GM23338 (cell line): ENCODE data around the gene PPM1H. TPM values are rescaled to one million over a fixed set of nuclear protein-coding genes. Genes with fewer than 3 reads are reported as not detected.

Experiments used
- ATAC-seq: fragments of 200-7000 bp; cut with Tn5 transposase; 3 replicates; pipeline ENCODE4 v1.9.1; 2020
- DNase-seq: peaks from one replicate; pipeline ENCODE4 v3.0.0-alpha.2; 2015; ENCODE audit warnings: low spot score
- H2AFZ ChIP-seq: fragments of 200-600 bp; sonication (generic); 2 replicates; pipeline ENCODE4 v1.8.0; 2016; ENCODE audit warnings: antibody characterized with exemption, mild to moderate bottlenecking, moderate library complexity
- H3F3A ChIP-seq: fragments of 200-600 bp; sonication (generic); replicated peaks from 2 replicates; pipeline ENCODE4 v1.8.0; 2017; ENCODE audit warnings: antibody characterized with exemption, mixed run types, low read depth
- H3K27ac ChIP-seq: fragments of 200-600 bp; sonication (generic); 2 replicates; pipeline ENCODE4 v1.6.1; 2016; ENCODE audit warnings: low read depth
- H3K27me3 ChIP-seq: fragments of 200-600 bp; sonication (generic); 2 replicates; pipeline ENCODE4 v1.8.0; 2016; ENCODE audit warnings: mild to moderate bottlenecking, mixed run types, moderate library complexity; ENCODE audit not compliant: insufficient read depth
- H3K36me3 ChIP-seq: fragments of 200-600 bp; sonication (generic); 2 replicates; pipeline ENCODE4 v1.8.0; 2016; ENCODE audit warnings: mild to moderate bottlenecking; ENCODE audit not compliant: insufficient read depth
- H3K4me1 ChIP-seq: fragments of 200-600 bp; sonication (generic); 2 replicates; pipeline ENCODE4 v1.8.0; 2016; ENCODE audit warnings: mild to moderate bottlenecking, moderate library complexity; ENCODE audit not compliant: insufficient read depth
- H3K4me2 ChIP-seq: fragments of 200-600 bp; sonication (generic); 2 replicates; pipeline ENCODE4 v1.7.1; 2017; ENCODE audit warnings: mixed run types
- H3K4me3 ChIP-seq: fragments of 200-600 bp; sonication (generic); 2 replicates; pipeline ENCODE4 v1.6.1; 2016; ENCODE audit warnings: mixed run types
- H3K79me2 ChIP-seq: fragments of 200-600 bp; sonication (generic); replicated peaks from 2 replicates; pipeline ENCODE4 v1.8.0; 2017; ENCODE audit warnings: mild to moderate bottlenecking; ENCODE audit not compliant: insufficient read depth
- H3K9me2 ChIP-seq: fragments of 200-600 bp; sonication (generic); 2 replicates; pipeline ENCODE4 v1.8.0; 2017; ENCODE audit not compliant: insufficient read depth
- H4K20me1 ChIP-seq: fragments of 200-600 bp; sonication (generic); replicated peaks from 2 replicates; pipeline ENCODE4 v1.8.0; 2017; ENCODE audit warnings: mild to moderate bottlenecking; ENCODE audit not compliant: insufficient read depth
- H3K27ac Mint-ChIP-seq: 2 replicates; pipeline ENCODE4 v1.8.0; 2020; ENCODE audit warnings: inconsistent platforms, mild to moderate bottlenecking, moderate library complexity, mixed read lengths
- H3K27me3 Mint-ChIP-seq: 3 replicates; pipeline ENCODE4 v1.8.0; 2022; ENCODE audit warnings: low read depth, mild to moderate bottlenecking, moderate library complexity, mixed read lengths, inconsistent platforms; ENCODE audit not compliant: insufficient read depth, poor library complexity
- H3K36me3 Mint-ChIP-seq: 3 replicates; pipeline ENCODE4 v1.8.0; 2021; ENCODE audit warnings: low read depth, mild to moderate bottlenecking, inconsistent platforms, moderate library complexity, mixed read lengths
- H3K4me1 Mint-ChIP-seq: 3 replicates; pipeline ENCODE4 v1.8.0; 2020; ENCODE audit warnings: mild to moderate bottlenecking, inconsistent platforms, mixed read lengths
- H3K4me3 Mint-ChIP-seq: 3 replicates; pipeline ENCODE4 v1.8.0; 2021; ENCODE audit warnings: moderate library complexity, mild to moderate bottlenecking, inconsistent platforms, mixed read lengths
- H3K9me3 Mint-ChIP-seq: 3 replicates; pipeline ENCODE4 v1.8.0; 2020; ENCODE audit warnings: moderate library complexity, mild to moderate bottlenecking, inconsistent platforms, mixed read lengths
- CREB1 ChIP-seq: fragments of 250-450 bp; sonication (Bioruptor Pico); IDR thresholded peaks from 2 replicates; pipeline ENCODE4 v1.5.0; 2020; ENCODE audit warnings: low read depth, mild to moderate bottlenecking, moderate library complexity
- ETS1 ChIP-seq: IDR thresholded peaks from 2 replicates; pipeline ENCODE4 v1.6.1; 2016; ENCODE audit warnings: antibody characterized with exemption
- EZH2phosphoT487 ChIP-seq: fragments of 200-600 bp; sonication (generic); IDR thresholded peaks from one replicate; pipeline ENCODE4 v1.8.1; 2018; ENCODE audit warnings: antibody characterized with exemption; ENCODE audit not compliant: unreplicated experiment
- NANOG ChIP-seq: IDR thresholded peaks from 2 replicates; pipeline ENCODE4 v1.6.1; 2016; ENCODE audit warnings: antibody characterized with exemption, borderline replicate concordance
- POLR2AphosphoS5 ChIP-seq: IDR thresholded peaks from 2 replicates; pipeline ENCODE4 v1.6.1; 2016; ENCODE audit warnings: antibody characterized with exemption, low read depth
- REST ChIP-seq: IDR thresholded peaks from one replicate; pipeline ENCODE4 v1.6.1; 2018; ENCODE audit warnings: antibody characterized with exemption; ENCODE audit not compliant: unreplicated experiment
- STAT1 ChIP-seq: IDR thresholded peaks from one replicate; pipeline ENCODE4 v1.6.1; 2016; ENCODE audit warnings: antibody characterized with exemption; ENCODE audit not compliant: unreplicated experiment
- ZNF114 ChIP-seq: fragments of 250-450 bp; sonication (Bioruptor Pico); IDR thresholded peaks from 2 replicates; pipeline ENCODE4 v1.5.0; 2020; ENCODE audit warnings: mild to moderate bottlenecking, moderate library complexity
- polyA plus RNA-seq: library from polyadenylated mRNA; unstranded; fragments of >200 nt; fragmentation: Nextera tagmentation; extraction: Ambion mirVana; gene quantifications from 2 replicates; pipeline ENCODE4 v1.2.1, GENCODE V29; 2016
- total RNA-seq: library from RNA; depleted of rRNA; stranded (reverse); fragments of >200 nt; shearing (Covaris generic); gene quantifications from 2 replicates; pipeline ENCODE4 v1.2.3, GENCODE V29; 2014

The PPM1H gene
- total and polyA plus RNA-seq, 2 experiments from 2014 or later: 11.4 to 41.2 TPM

- no peak for TF ChIP-seq REST
- no peak for TF ChIP-seq ETS1
- TF ChIP-seq EZH2phosphoT487: no peak
- TF ChIP-seq POLR2AphosphoS5: no peak
- TF ChIP-seq NANOG: no peak
- TF ChIP-seq CREB1: no peak
Measured at GRCh38 chr12:62679608-62680007, 255.3 kb downstream of the PPM1H start (continued).

GRCh38 chr12:62677355-62677754, 257.6 kb downstream of the PPM1H start:
- Mint-ChIP-seq H3K27ac (no peak overlapping the region), H3K36me3 (peaks cover 63% of the 10 kb centered on the region), H3K4me3 (no peak overlapping the region), H3K27me3 (no peaks in the 10 kb centered on the region), H3K9me3 (peaks cover 41% of the 10 kb centered on the region), H3K4me1 (peaks cover 13% of the 10 kb centered on the region)
- H3F3A ChIP-seq: no peaks in the 10 kb centered on the region
- peaks cover 8% of the 10 kb centered on the region; the same call in 1 of the 2 replicates for H3K36me3 ChIP-seq
- no peaks in the 10 kb centered on the region for H3K27me3 ChIP-seq
- H3K9me2 ChIP-seq: peaks cover 20% of the 10 kb centered on the region; the same call in 1 of the 2 replicates
- no peak overlapping the region for H3K4me2 ChIP-seq
- no peak overlapping the region for H3K4me3 ChIP-seq
- H3K27ac ChIP-seq: no peak overlapping the region
- H2AFZ ChIP-seq: no peak overlapping the region
- DNase-seq (no peak), ATAC-seq (no peak)
- H4K20me1 ChIP-seq: no peaks in the 10 kb centered on the region
- H3K4me1 ChIP-seq: no peaks in the 10 kb centered on the region
- TF ChIP-seq POLR2AphosphoS5 (no peak), ZNF114 (CRISPR knock-in tag) (no peak), NANOG (no peak), ETS1 (no peak), STAT1 (no peak)
- H3K79me2 ChIP-seq: no peaks in the 10 kb centered on the region; the same call in 1 of the 2 replicates
